T-helper 2 cell treated with Interferon-gamma antibody and Interleukin-4, amounts not matched to agents 5 μg/mL and 100 μg/mL, for 36 hours (primary cell): ENCODE data around the gene LTBP2.
"Not testable (repeated sequence)": the region's sequence is repeated elsewhere in the genome, so short reads cannot be mapped to it uniquely, and the experiment has no call there.

Source experiments
- DNase-seq: peaks from one replicate; pipeline ENCODE4 v3.0.0; 2021; ENCODE audit warnings: low spot score
- H3K27ac Mint-ChIP-seq: one replicate; pipeline ENCODE4 v1.8.0; 2021; ENCODE audit warnings: mild to moderate bottlenecking, mixed read lengths
- H3K27me3 Mint-ChIP-seq: one replicate; pipeline ENCODE4 v1.8.0; 2021; ENCODE audit warnings: low read depth, mixed read lengths
- H3K36me3 Mint-ChIP-seq: one replicate; pipeline ENCODE4 v1.8.0; 2021; ENCODE audit warnings: low read depth, mixed read lengths
- H3K4me1 Mint-ChIP-seq: one replicate; pipeline ENCODE4 v1.8.0; 2021; ENCODE audit warnings: low read depth, mixed read lengths
- H3K4me3 Mint-ChIP-seq: one replicate; pipeline ENCODE4 v1.8.0; 2022; ENCODE audit warnings: mild to moderate bottlenecking, moderate library complexity, mixed read lengths
- H3K9me3 Mint-ChIP-seq: one replicate; pipeline ENCODE4 v1.8.0; 2021; ENCODE audit warnings: mixed read lengths

LTBP2 gene

GRCh38 chr14:74545386-74545785 is 66.7 kb downstream of the LTBP2 start:
- H3K9me3 Mint-ChIP-seq, result no peaks in the 10 kb centered on the region
- DNase-seq, result no peak
- H3K27me3 Mint-ChIP-seq, result no peaks in the 10 kb centered on the region
- no peak overlapping the region for H3K4me3 Mint-ChIP-seq
- H3K36me3 Mint-ChIP-seq, result no peaks in the 10 kb centered on the region
- no peak overlapping the region for H3K27ac Mint-ChIP-seq
- H3K4me1 Mint-ChIP-seq, result no peaks in the 10 kb centered on the region

- Mint-ChIP-seq H3K9me3 (no peaks in the 10 kb centered on the region), H3K27me3 (no peaks in the 10 kb centered on the region), H3K4me3 (no peak overlapping the region), H3K27ac (no peak overlapping the region), H3K36me3 (no peaks in the 10 kb centered on the region), H3K4me1 (no peaks in the 10 kb centered on the region)
- DNase-seq, result no peak
These were observed 68.1 kb downstream of the LTBP2 start for GRCh38 chr14:74543771-74544438.

- H3K4me3 Mint-ChIP-seq, result no peak overlapping the region
- H3K4me1 Mint-ChIP-seq, result no peaks in the 10 kb centered on the region
- DNase-seq, result no peak
- no peaks in the 10 kb centered on the region for H3K9me3 Mint-ChIP-seq
- peaks cover 3% of the 10 kb centered on the region for H3K27me3 Mint-ChIP-seq
- H3K27ac Mint-ChIP-seq, result no peak overlapping the region
- H3K36me3 Mint-ChIP-seq, result no peaks in the 10 kb centered on the region
These were observed 69.9 kb downstream of the LTBP2 start for GRCh38 chr14:74542056-74542685.

GRCh38 chr14:74541225-74541624 is 70.8 kb downstream of the LTBP2 start:
- H3K4me3 Mint-ChIP-seq, result no peak overlapping the region
- H3K4me1 Mint-ChIP-seq, result no peaks in the 10 kb centered on the region
- DNase-seq, result no peak
- H3K27me3 Mint-ChIP-seq, result peaks cover 3% of the 10 kb centered on the region
- no peak overlapping the region for H3K27ac Mint-ChIP-seq
- H3K36me3 Mint-ChIP-seq, result no peaks in the 10 kb centered on the region
- no peaks in the 10 kb centered on the region for H3K9me3 Mint-ChIP-seq

- H3K36me3 Mint-ChIP-seq, result no peaks in the 10 kb centered on the region
These were observed 72.5 kb downstream of the LTBP2 start for GRCh38 chr14:74539503-74539902.

GRCh38 chr14:74538411-74539391 is 73.3 kb downstream of the LTBP2 start:
- DNase-seq, result no peak
- no peaks in the 10 kb centered on the region for H3K9me3 Mint-ChIP-seq
- no peak overlapping the region for H3K27ac Mint-ChIP-seq
- H3K36me3 Mint-ChIP-seq, result no peaks in the 10 kb centered on the region
- peaks cover 3% of the 10 kb centered on the region for H3K27me3 Mint-ChIP-seq
- H3K4me3 Mint-ChIP-seq, result no peak overlapping the region
- H3K4me1 Mint-ChIP-seq, result no peaks in the 10 kb centered on the region

More at GRCh38 chr14:74539503-74539902, 72.5 kb downstream of the LTBP2 start:
- DNase-seq, result no peak
- H3K4me1 Mint-ChIP-seq, result no peaks in the 10 kb centered on the region
- peaks cover 3% of the 10 kb centered on the region for H3K27me3 Mint-ChIP-seq
- H3K9me3 Mint-ChIP-seq, result no peaks in the 10 kb centered on the region
- H3K4me3 Mint-ChIP-seq, result no peak overlapping the region
- no peak overlapping the region for H3K27ac Mint-ChIP-seq

GRCh38 chr14:74536336-74536735 is 75.7 kb downstream of the LTBP2 start:
- not testable (repeated sequence) for H3K9me3 Mint-ChIP-seq, H3K27me3 Mint-ChIP-seq, DNase-seq, H3K4me1 Mint-ChIP-seq, H3K36me3 Mint-ChIP-seq, H3K4me3 Mint-ChIP-seq, H3K27ac Mint-ChIP-seq

- H3K4me1 Mint-ChIP-seq, result no peaks in the 10 kb centered on the region
These were observed 76.2 kb downstream of the LTBP2 start for GRCh38 chr14:74535756-74536325.

GRCh38 chr14:74533576-74533975 is 78.5 kb downstream of the LTBP2 start:
- Mint-ChIP-seq H3K27ac (no peak overlapping the region), H3K4me3 (no peak overlapping the region), H3K4me1 (no peaks in the 10 kb centered on the region), H3K9me3 (no peaks in the 10 kb centered on the region), H3K27me3 (peaks cover 3% of the 10 kb centered on the region), H3K36me3 (no peaks in the 10 kb centered on the region)
- DNase-seq, result no peak

More at GRCh38 chr14:74535756-74536325, 76.2 kb downstream of the LTBP2 start:
- H3K27me3 Mint-ChIP-seq, result peaks cover 3% of the 10 kb centered on the region
- no peak for DNase-seq
- H3K27ac Mint-ChIP-seq, result no peak overlapping the region
- H3K4me3 Mint-ChIP-seq, result no peak overlapping the region
- H3K9me3 Mint-ChIP-seq, result no peaks in the 10 kb centered on the region
- no peaks in the 10 kb centered on the region for H3K36me3 Mint-ChIP-seq

- no peaks in the 10 kb centered on the region for H3K27me3 Mint-ChIP-seq
- DNase-seq, result no peak
- H3K4me3 Mint-ChIP-seq, result no peak overlapping the region
- H3K27ac Mint-ChIP-seq, result no peak overlapping the region
- H3K36me3 Mint-ChIP-seq, result no peaks in the 10 kb centered on the region
- H3K9me3 Mint-ChIP-seq, result no peaks in the 10 kb centered on the region
- H3K4me1 Mint-ChIP-seq, result no peaks in the 10 kb centered on the region
These were observed 79.8 kb downstream of the LTBP2 start for GRCh38 chr14:74532246-74532645.

GRCh38 chr14:74531467-74531866 is 80.6 kb downstream of the LTBP2 start:
- H3K27me3 Mint-ChIP-seq, result no peaks in the 10 kb centered on the region
- no peaks in the 10 kb centered on the region for H3K36me3 Mint-ChIP-seq
- no peak overlapping the region for H3K27ac Mint-ChIP-seq
- no peak overlapping the region for H3K4me3 Mint-ChIP-seq
- no peaks in the 10 kb centered on the region for H3K4me1 Mint-ChIP-seq
- no peak for DNase-seq
- H3K9me3 Mint-ChIP-seq, result no peaks in the 10 kb centered on the region

GRCh38 chr14:74531006-74531405 is 81.0 kb downstream of the LTBP2 start:
- no peaks in the 10 kb centered on the region for H3K4me1 Mint-ChIP-seq
- no peak overlapping the region for H3K4me3 Mint-ChIP-seq
- H3K27ac Mint-ChIP-seq, result no peak overlapping the region
- H3K36me3 Mint-ChIP-seq, result no peaks in the 10 kb centered on the region
- H3K9me3 Mint-ChIP-seq, result no peaks in the 10 kb centered on the region
- no peak for DNase-seq
- H3K27me3 Mint-ChIP-seq, result no peaks in the 10 kb centered on the region

- Mint-ChIP-seq H3K4me3 (no peak overlapping the region), H3K4me1 (no peaks in the 10 kb centered on the region), H3K36me3 (no peaks in the 10 kb centered on the region), H3K27ac (no peak overlapping the region), H3K9me3 (no peaks in the 10 kb centered on the region), H3K27me3 (peaks cover 2% of the 10 kb centered on the region)
- no peak for DNase-seq
These were observed 83.2 kb downstream of the LTBP2 start for GRCh38 chr14:74528886-74529285.

GRCh38 chr14:74528406-74528805 is 83.6 kb downstream of the LTBP2 start:
- H3K9me3 Mint-ChIP-seq, result no peaks in the 10 kb centered on the region
- no peaks in the 10 kb centered on the region for H3K4me1 Mint-ChIP-seq
- no peak for DNase-seq
- peaks cover 2% of the 10 kb centered on the region for H3K27me3 Mint-ChIP-seq
- no peak overlapping the region for H3K4me3 Mint-ChIP-seq
- H3K27ac Mint-ChIP-seq, result no peak overlapping the region
- H3K36me3 Mint-ChIP-seq, result no peaks in the 10 kb centered on the region
